ENCODE data around the gene PODXL. TPM values are rescaled to one million over a fixed set of nuclear protein-coding genes. Genes with fewer than 3 reads are reported as not detected.

PODXL gene
- total and polyA plus RNA-seq, 2 donors from 2014 or later = 114 to 150 TPM

DNA sequence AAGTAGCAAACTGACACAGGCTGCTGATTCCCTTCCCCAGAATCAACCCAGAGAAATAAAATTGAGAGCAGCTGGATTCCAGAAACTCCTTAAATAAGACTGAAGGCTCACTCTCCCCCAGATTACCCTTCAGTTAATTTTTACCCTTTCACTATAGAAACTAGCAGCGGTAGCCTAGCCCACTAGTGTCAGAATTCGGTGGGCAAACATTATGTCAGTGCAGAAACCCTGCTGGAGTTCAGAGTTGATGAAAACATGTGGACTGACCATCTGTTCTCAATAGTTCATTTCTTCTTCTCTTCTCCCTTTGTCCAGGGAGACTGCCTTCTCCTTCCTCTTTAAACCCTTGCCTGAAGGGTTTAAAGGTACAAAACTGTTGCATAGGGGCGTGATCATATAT is 100.1 kb downstream of the PODXL start:
- H3K9me3 ChIP-seq (ENCODE audit: control insufficient read depth in 2 of 3, insufficient read depth in 1 of 3, low read length in 3 of 3) = no peaks in the 10 kb centered on the region
- no peak overlapping the region for H3K4me3 ChIP-seq (ENCODE audit: low read length in 3 of 3)
- FAIRE-seq = no peak
- intact Hi-C loops (cut with DNase I) = no loop called here
- peak in 2 of 5 donors; percentile 14 to 19 for DNase-seq
- H3K36me3 ChIP-seq (ENCODE audit: control insufficient read depth in 2 of 3, insufficient read depth in 3 of 3, low read length in 3 of 3) = no peaks in the 10 kb centered on the region
- TF ChIP-seq, protein P1, sequence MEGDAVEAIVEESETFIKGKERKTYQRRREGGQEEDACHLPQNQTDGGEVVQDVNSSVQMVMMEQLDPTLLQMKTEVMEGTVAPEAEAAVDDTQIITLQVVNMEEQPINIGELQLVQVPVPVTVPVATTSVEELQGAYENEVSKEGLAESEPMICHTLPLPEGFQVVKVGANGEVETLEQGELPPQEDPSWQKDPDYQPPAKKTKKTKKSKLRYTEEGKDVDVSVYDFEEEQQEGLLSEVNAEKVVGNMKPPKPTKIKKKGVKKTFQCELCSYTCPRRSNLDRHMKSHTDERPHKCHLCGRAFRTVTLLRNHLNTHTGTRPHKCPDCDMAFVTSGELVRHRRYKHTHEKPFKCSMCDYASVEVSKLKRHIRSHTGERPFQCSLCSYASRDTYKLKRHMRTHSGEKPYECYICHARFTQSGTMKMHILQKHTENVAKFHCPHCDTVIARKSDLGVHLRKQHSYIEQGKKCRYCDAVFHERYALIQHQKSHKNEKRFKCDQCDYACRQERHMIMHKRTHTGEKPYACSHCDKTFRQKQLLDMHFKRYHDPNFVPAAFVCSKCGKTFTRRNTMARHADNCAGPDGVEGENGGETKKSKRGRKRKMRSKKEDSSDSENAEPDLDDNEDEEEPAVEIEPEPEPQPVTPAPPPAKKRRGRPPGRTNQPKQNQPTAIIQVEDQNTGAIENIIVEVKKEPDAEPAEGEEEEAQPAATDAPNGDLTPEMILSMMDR (IDR thresholded peaks at IDR 0.05; ENCODE audit: borderline replicate concordance, extremely low read depth, insufficient read depth) = no peak
- peak overlapping the region in 1 of 2 donors; percentile 54 for H3K27ac ChIP-seq (ENCODE audit: low read depth in 2 of 2, low read length in 2 of 2)
- H3K9ac ChIP-seq (ENCODE audit: low read length in 3 of 3) = no peak overlapping the region
- H3K4me1 ChIP-seq (ENCODE audit: control insufficient read depth in 2 of 3, insufficient read depth in 2 of 3, low read depth in 1 of 3, low read length in 3 of 3) = peaks cover 0 to 26% (median 4%) of the 10 kb centered on the region in 3 donors
- H3K27me3 ChIP-seq (ENCODE audit: control insufficient read depth, insufficient read depth, low read length) = no peaks in the 10 kb centered on the region

DNA sequence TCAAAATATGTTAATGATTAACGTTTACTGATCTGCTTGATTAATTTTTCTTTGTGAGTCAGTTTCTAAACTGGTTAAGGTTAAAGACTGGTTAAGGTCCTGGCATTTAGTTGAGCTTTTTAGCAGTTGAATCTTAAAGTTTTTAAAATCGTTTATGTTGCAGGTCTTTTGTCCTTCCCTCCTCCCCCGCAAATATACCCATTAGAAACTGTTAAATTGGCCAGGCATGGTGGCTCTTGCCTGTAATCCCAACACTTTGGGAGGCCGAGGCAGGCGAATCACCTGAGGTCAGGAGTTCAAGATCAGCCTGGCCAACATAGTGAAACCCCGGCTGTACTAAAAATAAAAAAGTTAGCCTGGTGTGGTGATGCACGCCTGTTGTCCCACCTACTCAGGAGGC is 100.9 kb downstream of the PODXL start:
- H3K36me3 ChIP-seq (ENCODE audit: control insufficient read depth in 2 of 3, insufficient read depth in 3 of 3, low read length in 3 of 3) = no peaks in the 10 kb centered on the region
- H3K9ac ChIP-seq (ENCODE audit: low read length in 3 of 3) = no peak overlapping the region
- TF ChIP-seq, protein P1 (IDR thresholded peaks at IDR 0.05; ENCODE audit: borderline replicate concordance, extremely low read depth, insufficient read depth) = no peak
- peaks cover 0 to 26% (median 4%) of the 10 kb centered on the region in 3 donors for H3K4me1 ChIP-seq (ENCODE audit: control insufficient read depth in 2 of 3, insufficient read depth in 2 of 3, low read depth in 1 of 3, low read length in 3 of 3)
- peak overlapping the region in 1 of 2 donors; percentile 70 for H3K27ac ChIP-seq (ENCODE audit: low read depth in 2 of 2, low read length in 2 of 2)
- H3K27me3 ChIP-seq (ENCODE audit: control insufficient read depth, insufficient read depth, low read length) = no peaks in the 10 kb centered on the region
- H3K9me3 ChIP-seq (ENCODE audit: control insufficient read depth in 2 of 3, insufficient read depth in 1 of 3, low read length in 3 of 3) = no peaks in the 10 kb centered on the region
- intact Hi-C loops (cut with DNase I) = no loop called here
- no peak overlapping the region for H3K4me3 ChIP-seq (ENCODE audit: low read length in 3 of 3)
- peak in 1 of 5 donors; percentile 10 for DNase-seq
- FAIRE-seq = no peak

DNA sequence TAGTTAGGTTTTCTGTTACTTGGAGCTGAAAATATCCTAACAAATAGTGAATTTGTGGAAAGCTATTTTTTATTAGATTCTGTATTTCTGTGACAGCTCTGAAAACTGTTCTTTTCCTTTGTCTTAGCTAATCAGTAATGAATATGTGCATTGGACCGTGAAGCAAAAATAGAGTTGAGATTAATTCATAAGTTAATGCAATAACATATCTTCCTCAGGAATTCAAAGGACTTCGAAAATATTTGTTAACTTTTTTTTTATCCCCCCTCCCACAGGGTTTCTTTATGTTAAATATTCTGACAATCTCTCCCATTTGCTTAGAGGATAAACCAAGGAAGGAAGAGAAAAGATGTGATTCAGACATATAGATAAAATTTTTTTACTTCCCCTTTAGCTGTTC is 101.4 kb downstream of the PODXL start:
- peaks cover 0 to 1% (median 0%) of the 10 kb centered on the region in 3 donors for H3K36me3 ChIP-seq (ENCODE audit: control insufficient read depth in 2 of 3, insufficient read depth in 3 of 3, low read length in 3 of 3)
- H3K4me1 ChIP-seq (ENCODE audit: control insufficient read depth in 2 of 3, insufficient read depth in 2 of 3, low read depth in 1 of 3, low read length in 3 of 3) = peaks cover 0 to 25% (median 4%) of the 10 kb centered on the region in 3 donors
- TF ChIP-seq, protein P1 (IDR thresholded peaks at IDR 0.05; ENCODE audit: borderline replicate concordance, extremely low read depth, insufficient read depth) = no peak
- no peak overlapping the region for H3K27ac ChIP-seq (ENCODE audit: low read depth in 2 of 2, low read length in 2 of 2)
- H3K27me3 ChIP-seq (ENCODE audit: control insufficient read depth, insufficient read depth, low read length) = no peaks in the 10 kb centered on the region
- no peak for FAIRE-seq
- no peak overlapping the region for H3K9ac ChIP-seq (ENCODE audit: low read length in 3 of 3)
- H3K9me3 ChIP-seq (ENCODE audit: control insufficient read depth in 2 of 3, insufficient read depth in 1 of 3, low read length in 3 of 3) = no peaks in the 10 kb centered on the region
- peak in 2 of 5 donors; percentile 22 to 33 for DNase-seq
- peak overlapping the region in 1 of 3 donors; percentile 10 for H3K4me3 ChIP-seq (ENCODE audit: low read length in 3 of 3)
- intact Hi-C loops (cut with DNase I) = no loop called here

DNA sequence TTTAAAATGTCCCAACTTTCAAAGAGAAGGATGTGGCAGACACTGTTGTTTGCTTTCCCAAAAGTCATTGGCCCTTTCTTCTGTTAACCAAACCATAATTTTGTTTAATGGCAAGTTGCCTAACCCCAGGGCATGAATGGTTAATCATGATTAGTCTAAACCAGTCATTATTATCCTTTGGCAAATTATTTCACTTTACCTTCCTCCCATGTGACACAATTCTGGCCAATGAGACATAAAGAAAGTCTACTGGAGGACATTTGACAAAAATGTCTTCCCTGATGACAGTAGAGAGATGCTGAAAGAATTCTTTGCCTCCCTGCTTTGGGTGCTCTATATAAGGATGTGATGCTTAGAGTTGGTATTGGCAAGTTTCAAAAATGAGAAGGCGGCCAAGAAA is 101.9 kb downstream of the PODXL start:
- H3K4me1 ChIP-seq (ENCODE audit: control insufficient read depth in 2 of 3, insufficient read depth in 2 of 3, low read depth in 1 of 3, low read length in 3 of 3) = peaks cover 0 to 20% (median 4%) of the 10 kb centered on the region in 3 donors
- TF ChIP-seq, protein P1 (IDR thresholded peaks at IDR 0.05; ENCODE audit: borderline replicate concordance, extremely low read depth, insufficient read depth) = no peak
- H3K27ac ChIP-seq (ENCODE audit: low read depth in 2 of 2, low read length in 2 of 2) = no peak overlapping the region
- DNase-seq (no peak), FAIRE-seq (no peak)
- peaks cover 0 to 4% (median 0%) of the 10 kb centered on the region in 3 donors for H3K36me3 ChIP-seq (ENCODE audit: control insufficient read depth in 2 of 3, insufficient read depth in 3 of 3, low read length in 3 of 3)
- H3K9ac ChIP-seq (ENCODE audit: low read length in 3 of 3) = no peak overlapping the region
- intact Hi-C loops (cut with DNase I) = no loop called here
- no peaks in the 10 kb centered on the region for H3K9me3 ChIP-seq (ENCODE audit: control insufficient read depth in 2 of 3, insufficient read depth in 1 of 3, low read length in 3 of 3)
- H3K4me3 ChIP-seq (ENCODE audit: low read length in 3 of 3) = peak overlapping the region in 1 of 3 donors; percentile 10
- H3K27me3 ChIP-seq (ENCODE audit: control insufficient read depth, insufficient read depth, low read length) = no peaks in the 10 kb centered on the region

Measured in kidney (tissue), 14 donors.